Natural killer cell (primary cell): ENCODE measurements around the gene DUS1L. TPM values are rescaled to one million over a fixed set of nuclear protein-coding genes. Genes with fewer than 3 reads are reported as not detected.
A peak's percentile ranks its signal among the peaks of the same experiment; 100 is the strongest.

Experiments used
- ATAC-seq, 3 donors: fragments of 150-1000 bp in 2 of 3; fragments of 200-7000 bp in 1 of 3; cut with Tn5 transposase; 1 replicate in 1 of 3; 2 replicates in 2 of 3; pipeline ENCODE4 v1.10.0; 2021; ENCODE audit warnings: mild to moderate bottlenecking in 2 of 3, moderate library complexity in 2 of 3
- DNase-seq, 2 donors: peaks; one replicate each; pipeline versions ENCODE4 v3.0.0 to v3.0.0-alpha.2; 2013 to 2021; ENCODE audit warnings: mixed read lengths in 1 of 2
- H3K27ac ChIP-seq: one replicate; pipeline ENCODE4 v1.5.1; 2013; ENCODE audit warnings: mild to moderate bottlenecking, low read length
- H3K27me3 ChIP-seq: one replicate; pipeline ENCODE4 v1.6.1; 2013; ENCODE audit warnings: low read length; ENCODE audit not compliant: control insufficient read depth, insufficient read depth
- H3K36me3 ChIP-seq: one replicate; pipeline ENCODE4 v1.6.1; 2013; ENCODE audit warnings: low read length; ENCODE audit not compliant: control insufficient read depth, insufficient read depth
- H3K4me1 ChIP-seq: one replicate; pipeline ENCODE4 v1.6.1; 2013; ENCODE audit warnings: low read length; ENCODE audit not compliant: control insufficient read depth, insufficient read depth
- H3K4me3 ChIP-seq: one replicate; pipeline ENCODE4 v1.5.1; 2013; ENCODE audit warnings: low read length
- H3K9me3 ChIP-seq: one replicate; pipeline ENCODE4 v1.6.1; 2013; ENCODE audit warnings: low read length; ENCODE audit not compliant: control insufficient read depth, insufficient read depth
- H3K27ac Mint-ChIP-seq, 2 donors: one replicate each; pipeline ENCODE4 v1.8.0; 2022; ENCODE audit warnings: mild to moderate bottlenecking in 2 of 2, mixed read lengths in 2 of 2, moderate library complexity in 1 of 2
- H3K27me3 Mint-ChIP-seq, 2 donors: one replicate each; pipeline ENCODE4 v1.8.0; 2022; ENCODE audit warnings: low read depth in 2 of 2, mixed read lengths in 2 of 2
- H3K36me3 Mint-ChIP-seq: one replicate; pipeline ENCODE4 v1.8.0; 2022; ENCODE audit warnings: mixed read lengths
- H3K4me1 Mint-ChIP-seq, 2 donors: one replicate each; pipeline ENCODE4 v1.8.0; 2022; ENCODE audit warnings: mixed read lengths in 2 of 2
- H3K4me3 Mint-ChIP-seq: one replicate; pipeline ENCODE4 v1.8.0; 2022; ENCODE audit warnings: mild to moderate bottlenecking, moderate library complexity, mixed read lengths
- H3K9me3 Mint-ChIP-seq, 2 donors: one replicate each; pipeline ENCODE4 v1.8.0; 2022; ENCODE audit warnings: mixed read lengths in 2 of 2
- CTCF ChIP-seq: fragments of 200-600 bp; IDR thresholded peaks from one replicate; pipeline ENCODE4 v1.8.0; 2022; ENCODE audit warnings: antibody characterized with exemption
- WGBS: methylation state at CpG from one replicate; pipeline ENCODE4 v1.1.7; 2013; ENCODE audit warnings: missing lambda C conversion rate; ENCODE audit not compliant: insufficient coverage; 5-methylcytosine and 5-hydroxymethylcytosine counted together
- intact Hi-C: fragments of 100-400 bp; cut with micrococcal nuclease; formaldehyde crosslinking; loops from one replicate; pipeline ENCODE4 v1.14.2; 2022
- total RNA-seq, 4 donors: library from RNA; stranded (reverse); fragments of 120-200 nt in 1 of 4; gene quantifications; one replicate each; pipeline versions ENCODE4 v1.2.3 to v1.2.4, GENCODE V29; 2013 to 2022

Gene DUS1L
- total RNA-seq, 3 donors from 2014 or later (not counting 1 experiment from before 2014, with no cell fraction given): 122 to 144 (median 136) TPM

DNA sequence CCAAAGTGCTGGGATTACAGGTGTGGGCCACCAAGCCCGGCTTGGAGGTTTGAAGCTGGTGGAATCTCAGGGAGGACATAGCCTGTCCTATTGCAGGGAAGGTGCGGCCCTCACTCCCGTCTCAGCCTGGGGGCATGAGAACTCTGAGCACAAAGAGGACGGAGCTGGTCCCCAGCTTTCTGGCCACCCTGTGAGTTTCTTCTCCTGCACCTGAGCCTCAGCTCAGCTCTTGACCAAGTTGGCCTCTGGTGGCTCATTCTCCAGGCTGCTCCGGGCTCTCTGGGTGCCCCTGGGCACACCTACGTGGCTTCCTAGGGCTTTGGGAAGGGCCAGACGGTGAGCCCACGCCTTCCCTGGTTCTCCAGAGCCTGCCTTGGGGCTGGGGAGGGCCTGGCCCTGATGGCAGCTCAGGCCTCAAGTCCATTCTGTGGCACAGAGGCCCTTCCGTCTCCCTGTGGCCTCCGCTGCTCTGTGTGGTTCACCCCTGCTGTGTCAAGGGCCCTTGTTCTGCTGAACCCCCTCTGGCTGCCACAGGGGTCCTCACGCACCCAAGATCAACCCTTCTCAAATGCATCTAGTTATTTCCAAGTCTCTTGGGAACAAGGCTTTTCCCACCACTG is 39.3 kb upstream of the DUS1L start:
- peaks cover 15 to 25% of the 10 kb centered on the region in 2 donors for H3K4me1 Mint-ChIP-seq
- intact Hi-C loops: no loop called here
- H3K9me3 Mint-ChIP-seq: no peaks in the 10 kb centered on the region
- no peaks in the 10 kb centered on the region for H3K9me3 ChIP-seq
- H3K4me1 ChIP-seq: peaks cover 29% of the 10 kb centered on the region
- peak overlapping the region in 1 of 2 donors; percentile 97 for H3K27ac Mint-ChIP-seq
- H3K27me3 Mint-ChIP-seq: no peaks in the 10 kb centered on the region
- H3K27ac ChIP-seq: no peak overlapping the region
- no peaks in the 10 kb centered on the region for H3K36me3 ChIP-seq
- TF ChIP-seq CTCF: no peak
- H3K4me3 ChIP-seq: no peak overlapping the region
- no peaks in the 10 kb centered on the region for H3K36me3 Mint-ChIP-seq
- no peak overlapping the region for H3K4me3 Mint-ChIP-seq
- WGBS: 97% methylated on average over 11 of the region's 11 CpGs
- no peaks in the 10 kb centered on the region for H3K27me3 ChIP-seq
- no peak for ATAC-seq
- no peak for DNase-seq

DNA sequence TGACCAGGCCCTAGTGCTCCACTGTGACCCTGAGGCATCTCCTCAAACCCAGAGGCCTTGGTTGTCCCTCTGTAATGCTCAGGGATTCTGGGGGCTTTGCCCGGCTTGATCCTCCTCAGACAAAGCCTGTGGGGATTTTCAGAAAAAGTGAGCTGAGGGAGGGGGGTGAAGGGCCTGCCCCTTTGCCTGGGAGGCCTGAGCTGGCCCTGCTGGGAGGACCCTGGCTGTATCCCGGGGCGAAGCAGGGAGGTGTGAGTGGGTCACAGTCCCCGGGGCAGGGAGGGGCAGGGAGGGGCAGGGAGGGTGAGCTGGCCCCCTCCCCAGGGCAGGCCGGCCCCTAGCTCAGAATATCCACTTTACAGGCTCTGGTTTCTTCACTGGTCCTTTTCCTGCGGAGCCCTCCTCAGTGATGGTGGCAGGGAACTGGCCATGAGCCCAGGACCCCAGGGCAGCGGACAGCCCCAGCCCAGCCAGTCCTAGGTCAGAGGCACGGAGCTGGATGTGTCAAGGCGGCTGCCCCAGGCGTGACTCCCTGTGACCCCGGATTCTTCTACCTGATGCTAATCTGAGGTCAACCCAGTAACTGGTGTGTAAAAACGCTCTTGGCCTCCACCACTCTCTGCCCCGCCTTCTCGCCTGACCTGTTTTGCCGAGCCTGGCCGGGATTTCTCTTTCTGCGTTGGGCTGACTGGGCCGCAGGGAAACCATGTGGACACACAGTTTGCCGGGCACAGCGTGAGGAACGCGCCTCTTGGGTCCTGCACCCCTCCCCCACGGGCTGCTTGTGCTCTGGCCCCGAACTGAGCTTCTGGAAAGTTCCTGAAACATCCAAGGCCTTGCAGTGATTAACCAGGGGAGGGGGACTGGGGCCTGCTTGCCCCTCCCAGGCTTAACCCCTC is 38.2 kb upstream of the DUS1L start:
- Histone ChIP-seq H3K27ac (no peak overlapping the region), H3K4me3 (no peak overlapping the region), H3K9me3 (no peaks in the 10 kb centered on the region), H3K4me1 (peaks cover 38% of the 10 kb centered on the region), H3K36me3 (no peaks in the 10 kb centered on the region), H3K27me3 (no peaks in the 10 kb centered on the region)
- Mint-ChIP-seq H3K27me3 (no peaks in the 10 kb centered on the region), H3K36me3 (no peaks in the 10 kb centered on the region), H3K27ac (no peak overlapping the region), H3K4me3 (no peak overlapping the region), H3K9me3 (no peaks in the 10 kb centered on the region), H3K4me1 (peaks cover 15 to 21% of the 10 kb centered on the region in 2 donors)
- 91% methylated on average over 24 of the region's 24 CpGs for WGBS
- intact Hi-C loops: no loop called here
- no peak for DNase-seq
- TF ChIP-seq CTCF: no peak
- no peak for ATAC-seq

GRCh38 chr17:82101767-82102679 is 36.4 kb upstream of the DUS1L start:
- no peaks in the 10 kb centered on the region for H3K9me3 Mint-ChIP-seq
- WGBS: 85% methylated on average over 17 of the region's 18 CpGs
- H3K4me1 ChIP-seq: peaks cover 36% of the 10 kb centered on the region
- intact Hi-C loops: no loop called here
- no peaks in the 10 kb centered on the region for H3K27me3 ChIP-seq
- no peaks in the 10 kb centered on the region for H3K36me3 ChIP-seq
- no peak overlapping the region for H3K27ac Mint-ChIP-seq
- no peak for TF ChIP-seq CTCF
- DNase-seq: no peak
- H3K4me1 Mint-ChIP-seq: peaks cover 15 to 17% of the 10 kb centered on the region in 2 donors
- no peaks in the 10 kb centered on the region for H3K36me3 Mint-ChIP-seq
- no peak overlapping the region for H3K27ac ChIP-seq
- no peak for ATAC-seq
- H3K4me3 ChIP-seq: no peak overlapping the region
- H3K4me3 Mint-ChIP-seq: peak overlapping the region; percentile 17
- H3K9me3 ChIP-seq: no peaks in the 10 kb centered on the region
- H3K27me3 Mint-ChIP-seq: no peaks in the 10 kb centered on the region
